RCC 7860 (cell line): Measurements from ENCODE around the gene GTF2H2.
"Not testable (repeated sequence)": the region's sequence is repeated elsewhere in the genome, so short reads cannot be mapped to it uniquely, and the experiment has no call there.

Experiments used
- DNase-seq: peaks from one replicate; pipeline ENCODE4 v3.0.0-alpha.2; 2015; ENCODE audit warnings: low spot score
- FAIRE-seq: peaks from 2 replicates; lab custom pipeline; 2012; peaks lifted over from hg19 to GRCh38; lab: Jason Lieb, UNC

Gene GTF2H2

GRCh38 chr5:71014176-71014575 is 53.3 kb downstream of the GTF2H2 start:
- FAIRE-seq = no peak
- no peak for DNase-seq

DNA sequence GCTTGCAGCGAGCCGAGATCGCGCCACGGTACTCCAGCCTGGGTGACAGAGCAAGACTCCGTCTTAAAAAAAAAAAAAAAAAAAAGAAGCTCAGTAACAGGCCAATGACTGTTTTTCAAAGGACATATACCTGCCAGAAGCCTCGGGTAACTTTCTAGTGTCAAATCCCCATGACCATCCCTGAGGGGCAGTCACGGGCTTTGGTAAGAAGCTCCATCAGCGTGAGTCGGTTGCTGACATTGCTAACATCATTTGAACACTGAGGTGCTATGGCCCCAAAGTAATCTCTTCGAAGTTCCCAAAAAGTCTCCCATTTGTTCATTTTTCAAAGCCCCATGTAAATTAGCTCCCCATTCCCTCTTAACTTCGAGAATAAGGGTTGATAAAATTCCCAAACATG is 53.9 kb downstream of the GTF2H2 start:
- no peak for DNase-seq
- no peak for FAIRE-seq

DNA sequence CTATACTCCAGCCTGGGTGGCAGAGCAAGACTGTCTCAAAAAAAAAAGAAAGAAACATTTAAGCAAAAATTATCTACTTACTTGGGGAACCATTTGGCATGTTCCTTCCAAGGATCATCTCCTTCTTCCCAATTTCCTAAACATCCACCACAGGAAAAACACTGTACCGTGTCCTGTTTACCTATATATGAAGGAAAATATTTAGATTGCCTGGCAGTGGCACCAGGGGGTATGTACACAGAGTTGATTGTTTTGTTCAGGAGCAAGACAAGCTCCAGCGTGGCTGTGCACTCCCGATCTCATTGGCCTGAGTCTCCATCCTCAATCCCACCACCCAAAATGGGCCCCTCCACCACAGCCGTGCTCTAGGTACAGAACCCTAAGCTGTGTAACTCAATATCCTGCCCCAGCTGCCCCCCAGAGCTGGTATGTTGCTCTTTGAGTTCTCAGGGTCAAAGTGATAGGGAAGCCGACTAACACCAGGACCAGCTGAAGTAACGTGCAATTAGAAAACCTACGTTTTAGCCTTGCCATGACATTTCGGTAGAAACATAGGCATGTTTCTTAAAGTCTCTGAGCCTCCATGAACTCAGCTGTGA is 56.2 kb downstream of the GTF2H2 start:
- no peak for DNase-seq
- no peak for FAIRE-seq

GRCh38 chr5:71006983-71007382 is 60.5 kb downstream of the GTF2H2 start:
- not testable (repeated sequence) for DNase-seq, FAIRE-seq
